CD4-positive, alpha-beta T cell (primary cell): Measurements from ENCODE around the gene TTL. TPM values are rescaled to one million over a fixed set of nuclear protein-coding genes. Genes with fewer than 3 reads are reported as not detected.

ENCODE experiments used
- ATAC-seq: fragments of 200-7000 bp; cut with Tn5 transposase; one replicate; pipeline ENCODE4 v1.10.0; 2022; ENCODE audit warnings: mild to moderate bottlenecking; ENCODE audit not compliant: poor library complexity
- CTCF ChIA-PET: fragments of 350-600 bp; sonication (Branson Sonifier 250); formaldehyde crosslinking; loops from one replicate; lab custom pipeline; 2021; ENCODE audit warnings: antibody characterized with exemption, inconsistent platforms; lab: Charles Lee
- POLR2A ChIA-PET: fragments of 350-600 bp; sonication (Branson Sonifier 250); formaldehyde crosslinking; loops from one replicate; lab custom pipeline; 2021; ENCODE audit warnings: antibody characterized with exemption, inconsistent platforms; lab: Charles Lee
- DNase-seq, 14 experiments: peaks; one replicate each; pipeline ENCODE4 v3.0.0-alpha.2; 2013 to 2020; ENCODE audit warnings: mixed read lengths in 2 of 14
- H3K27ac ChIP-seq, 2 donors: one replicate each; pipeline versions ENCODE4 v1.5.1 to v1.7.0; 2013; ENCODE audit warnings: low read length in 2 of 2, low read depth in 1 of 2, mild to moderate bottlenecking in 1 of 2
- H3K27me3 ChIP-seq, 2 experiments: 1 replicate in 1 of 2; 2 replicates in 1 of 2; pipeline versions ENCODE4 v1.6.1 to v1.7.0; 2013; ENCODE audit warnings: low read length in 2 of 2, control low read depth in 1 of 2, mild to moderate bottlenecking in 1 of 2, moderate library complexity in 1 of 2; ENCODE audit not compliant: insufficient read depth in 2 of 2, control insufficient read depth in 1 of 2
- H3K36me3 ChIP-seq: one replicate; pipeline ENCODE4 v1.6.1; 2013; ENCODE audit warnings: low read length, control low read depth; ENCODE audit not compliant: insufficient read depth
- H3K4me1 ChIP-seq: one replicate; pipeline ENCODE4 v1.6.1; 2013; ENCODE audit warnings: low read length, control low read depth; ENCODE audit not compliant: insufficient read depth
- H3K4me3 ChIP-seq: one replicate; pipeline ENCODE4 v1.5.1; 2013; ENCODE audit warnings: mild to moderate bottlenecking, low read length, moderate library complexity
- H3K9me3 ChIP-seq, 2 experiments: 1 replicate in 1 of 2; 2 replicates in 1 of 2; pipeline versions ENCODE4 v1.6.1 to v1.7.0; 2013; ENCODE audit warnings: low read length in 2 of 2, mild to moderate bottlenecking in 2 of 2, control low read depth in 1 of 2, moderate library complexity in 1 of 2; ENCODE audit not compliant: control insufficient read depth in 1 of 2, insufficient read depth in 1 of 2
- H3K27ac Mint-ChIP-seq: one replicate; pipeline ENCODE4 v1.8.0; 2020; ENCODE audit warnings: mixed read lengths
- H3K27me3 Mint-ChIP-seq: one replicate; pipeline ENCODE4 v1.8.0; 2021; ENCODE audit warnings: mixed read lengths
- H3K36me3 Mint-ChIP-seq: one replicate; pipeline ENCODE4 v1.8.0; 2021; ENCODE audit warnings: low read depth, mixed read lengths
- H3K4me1 Mint-ChIP-seq: one replicate; pipeline ENCODE4 v1.8.0; 2021; ENCODE audit warnings: low read depth, mixed read lengths
- H3K4me3 Mint-ChIP-seq: one replicate; pipeline ENCODE4 v1.8.0; 2020; ENCODE audit warnings: mild to moderate bottlenecking, mixed read lengths
- H3K9me3 Mint-ChIP-seq: one replicate; pipeline ENCODE4 v1.8.0; 2020; ENCODE audit warnings: mixed read lengths
- intact Hi-C, 2 experiments: fragments of 100-400 bp; cut with DNase I in 1 of 2; cut with micrococcal nuclease in 1 of 2; formaldehyde crosslinking; loops; one replicate each; pipeline versions ENCODE4 v1.15.1 to v1.9.0; 2023 to 2025; cut with DNase I, micrococcal nuclease
- total RNA-seq, 174 experiments: library from RNA in 2 of 174; stranded (reverse) in 2 of 174; gene quantifications; one replicate each; pipeline ENCODE4 v1.2.3 and lab custom pipeline; 2021 to 2026
- TF ChIP-seq, protein P1 (sequence below): fragments of 200-600 bp; IDR thresholded peaks from one replicate; pipeline ENCODE4 v1.8.0; 2022; ENCODE audit warnings: antibody characterized with exemption, mild to moderate bottlenecking

TTL gene
- total RNA-seq, 2 experiments from 2014 or later: 9.9 to 10.8 TPM

DNA sequence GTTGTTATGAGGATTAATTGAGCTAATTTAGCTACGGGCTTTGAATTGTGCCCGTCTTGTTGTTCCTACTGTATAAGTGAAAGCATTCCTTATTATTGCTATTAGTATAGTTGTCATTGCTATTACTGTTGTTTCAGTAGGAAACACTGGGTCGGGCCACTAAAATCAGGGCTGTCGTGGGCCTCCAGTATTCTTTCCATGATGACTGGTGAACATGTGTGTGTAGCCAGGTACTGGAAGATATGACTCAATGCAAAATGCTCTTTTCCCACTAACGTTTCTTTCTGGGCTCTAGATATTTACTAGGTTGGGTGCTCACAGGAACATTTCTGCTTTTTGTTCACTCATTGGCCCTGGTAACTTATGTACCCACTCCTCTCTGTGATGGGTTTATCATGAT, 4.9 kb downstream of the TTL start:
- TF ChIP-seq, protein P1, sequence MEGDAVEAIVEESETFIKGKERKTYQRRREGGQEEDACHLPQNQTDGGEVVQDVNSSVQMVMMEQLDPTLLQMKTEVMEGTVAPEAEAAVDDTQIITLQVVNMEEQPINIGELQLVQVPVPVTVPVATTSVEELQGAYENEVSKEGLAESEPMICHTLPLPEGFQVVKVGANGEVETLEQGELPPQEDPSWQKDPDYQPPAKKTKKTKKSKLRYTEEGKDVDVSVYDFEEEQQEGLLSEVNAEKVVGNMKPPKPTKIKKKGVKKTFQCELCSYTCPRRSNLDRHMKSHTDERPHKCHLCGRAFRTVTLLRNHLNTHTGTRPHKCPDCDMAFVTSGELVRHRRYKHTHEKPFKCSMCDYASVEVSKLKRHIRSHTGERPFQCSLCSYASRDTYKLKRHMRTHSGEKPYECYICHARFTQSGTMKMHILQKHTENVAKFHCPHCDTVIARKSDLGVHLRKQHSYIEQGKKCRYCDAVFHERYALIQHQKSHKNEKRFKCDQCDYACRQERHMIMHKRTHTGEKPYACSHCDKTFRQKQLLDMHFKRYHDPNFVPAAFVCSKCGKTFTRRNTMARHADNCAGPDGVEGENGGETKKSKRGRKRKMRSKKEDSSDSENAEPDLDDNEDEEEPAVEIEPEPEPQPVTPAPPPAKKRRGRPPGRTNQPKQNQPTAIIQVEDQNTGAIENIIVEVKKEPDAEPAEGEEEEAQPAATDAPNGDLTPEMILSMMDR: no peak
- DNase-seq (no peak), ATAC-seq (no peak)
- Mint-ChIP-seq H3K27me3 (no peaks in the 10 kb centered on the region), H3K4me1 (peaks cover 12% of the 10 kb centered on the region), H3K27ac (no peak overlapping the region), H3K36me3 (peaks cover 12% of the 10 kb centered on the region), H3K4me3 (no peak overlapping the region), H3K9me3 (no peaks in the 10 kb centered on the region)
- H3K9me3 ChIP-seq: no peaks in the 10 kb centered on the region
- no peaks in the 10 kb centered on the region for H3K27me3 ChIP-seq
- intact Hi-C loops: no loop called here
- no peaks in the 10 kb centered on the region for H3K36me3 ChIP-seq
- peaks cover 15% of the 10 kb centered on the region for H3K4me1 ChIP-seq
- ChIA-PET POLR2A (no interaction called here), CTCF (interaction anchor here (1.2 to 1.5 kb wide), 2 partner anchors 9 to 14 kb away, joined by 3 read pairs; no protein-coding TSS in a partner anchor)
- H3K27ac ChIP-seq: no peak overlapping the region
- H3K4me3 ChIP-seq: no peak overlapping the region

DNA sequence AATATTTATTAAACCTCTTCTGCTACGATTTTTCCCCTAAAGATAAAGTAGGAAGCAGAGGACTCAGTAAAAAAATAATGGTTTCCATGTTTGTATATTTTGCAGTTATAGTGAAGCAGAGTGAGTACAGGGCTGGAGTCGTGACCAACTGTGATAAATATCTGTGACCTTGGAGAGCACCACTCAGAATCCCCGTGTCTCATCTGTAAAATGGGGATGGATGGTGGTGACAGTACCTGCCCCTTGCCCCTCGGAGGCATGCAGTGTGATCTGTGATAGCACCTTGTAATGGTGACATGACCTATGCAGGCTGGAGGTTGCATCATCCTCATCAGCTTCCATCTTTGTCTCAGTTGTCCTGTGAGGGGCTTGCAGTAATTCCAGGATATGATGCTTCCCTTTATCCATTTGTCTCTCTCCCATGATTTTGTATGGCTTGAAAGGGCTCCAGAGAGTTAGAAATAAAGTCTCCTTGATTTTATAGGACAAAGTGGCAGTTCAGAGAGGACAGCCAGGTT, 5.5 kb downstream of the TTL start:
- no peak for ATAC-seq
- POLR2A ChIA-PET: no interaction called here
- intact Hi-C loops: no loop called here

DNA sequence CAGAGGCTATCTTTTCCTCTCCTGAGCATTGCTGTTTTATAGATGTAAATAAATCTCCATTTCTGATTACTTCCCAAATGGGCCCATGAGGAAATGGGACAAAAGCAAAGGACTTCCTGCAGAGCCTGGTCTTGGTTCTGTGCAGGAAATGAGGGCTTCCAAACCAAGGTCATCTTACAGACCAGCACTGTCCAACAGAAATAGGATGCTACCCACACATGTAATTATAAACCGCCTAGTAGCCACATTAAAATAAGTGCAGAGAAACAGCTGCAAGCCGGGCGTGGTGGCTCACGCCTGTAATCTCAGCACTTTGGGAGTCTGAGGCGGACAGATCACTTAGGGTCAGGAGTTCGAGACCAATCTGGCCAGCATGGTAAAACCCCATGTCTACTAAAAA, 6.2 kb downstream of the TTL start:
- DNase-seq: no peak
- POLR2A ChIA-PET: no interaction called here
- H3K27me3 Mint-ChIP-seq: no peaks in the 10 kb centered on the region
- peaks cover 1% of the 10 kb centered on the region for H3K36me3 Mint-ChIP-seq
- no peak for ATAC-seq
- CTCF ChIA-PET: interaction anchor here (1.8 kb wide), 1 partner anchor 13 kb away, joined by 5 read pairs; no protein-coding TSS in a partner anchor
- no peaks in the 10 kb centered on the region for H3K36me3 ChIP-seq
- peaks cover 9% of the 10 kb centered on the region for H3K4me1 ChIP-seq
- H3K9me3 ChIP-seq: no peaks in the 10 kb centered on the region
- no peak overlapping the region for H3K4me3 Mint-ChIP-seq
- no peak overlapping the region for H3K27ac Mint-ChIP-seq
- H3K27ac ChIP-seq: no peak overlapping the region
- H3K27me3 ChIP-seq: no peaks in the 10 kb centered on the region
- intact Hi-C loops: no loop called here
- H3K4me1 Mint-ChIP-seq: peaks cover 7% of the 10 kb centered on the region
- H3K9me3 Mint-ChIP-seq: no peaks in the 10 kb centered on the region
- no peak overlapping the region for H3K4me3 ChIP-seq
- TF ChIP-seq, protein P1: no peak

More for the DNA sequence above, 5.5 kb downstream of the TTL start:
- TF ChIP-seq, protein P1: no peak
- H3K9me3 ChIP-seq: no peaks in the 10 kb centered on the region
- peaks cover 15% of the 10 kb centered on the region for H3K4me1 ChIP-seq
- H3K9me3 Mint-ChIP-seq: no peaks in the 10 kb centered on the region
- no peaks in the 10 kb centered on the region for H3K36me3 ChIP-seq
- peaks cover 8% of the 10 kb centered on the region for H3K36me3 Mint-ChIP-seq
- no peaks in the 10 kb centered on the region for H3K27me3 Mint-ChIP-seq
- H3K27ac ChIP-seq: no peak overlapping the region
- DNase-seq: no peak
- H3K27ac Mint-ChIP-seq: no peak overlapping the region
- H3K4me1 Mint-ChIP-seq: peaks cover 12% of the 10 kb centered on the region
- no peak overlapping the region for H3K4me3 ChIP-seq
- H3K4me3 Mint-ChIP-seq: no peak overlapping the region
- CTCF ChIA-PET: interaction anchor here (1.8 kb wide), 1 partner anchor 14 kb away, joined by 5 read pairs; no protein-coding TSS in a partner anchor
- H3K27me3 ChIP-seq: no peaks in the 10 kb centered on the region
